Left renal cortex interstitium (tissue), 4 donors: ENCODE measurements around the gene FEZ2. TPM values are rescaled to one million over a fixed set of nuclear protein-coding genes. Genes with fewer than 3 reads are reported as not detected.

ENCODE experiments used
- DNase-seq, 4 donors: peaks; one replicate each; pipeline ENCODE4 v3.0.0-alpha.2; 2013; ENCODE audit warnings: low read depth in 4 of 4, low spot score in 2 of 4, missing footprints in 1 of 4
- polyA plus RNA-seq, 4 donors: library from polyadenylated mRNA; unstranded; fragments of 120-200 nt; gene quantifications; one replicate each; pipeline ENCODE4 v1.2.1, GENCODE V29; 2013; ENCODE audit not compliant: insufficient read length in 4 of 4

The FEZ2 gene
- polyA plus RNA-seq, 4 donors = 75.2 to 87.9 (median 79.4) TPM

GRCh38 chr2:36564377-36564930 is 33.5 kb downstream of the FEZ2 start:
- no peak for DNase-seq

GRCh38 chr2:36562973-36563532 is 34.9 kb downstream of the FEZ2 start:
- DNase-seq = no peak

GRCh38 chr2:36562240-36562639 is 35.7 kb downstream of the FEZ2 start:
- no peak for DNase-seq

- DNase-seq = no peak
Observed at GRCh38 chr2:36561237-36561944, 36.6 kb downstream of the FEZ2 start.

GRCh38 chr2:36560726-36561125 is 37.2 kb downstream of the FEZ2 start:
- DNase-seq = no peak

- no peak for DNase-seq
Observed at GRCh38 chr2:36559221-36559942, 38.6 kb downstream of the FEZ2 start.

- DNase-seq = no peak
Observed at GRCh38 chr2:36556842-36557241, 41.1 kb downstream of the FEZ2 start.

GRCh38 chr2:36555789-36556188 is 42.2 kb downstream of the FEZ2 start:
- DNase-seq = no peak

GRCh38 chr2:36554531-36554930 is 43.4 kb downstream of the FEZ2 start:
- DNase-seq = no peak

GRCh38 chr2:36553683-36554082 is 44.3 kb downstream of the FEZ2 start:
- DNase-seq = no peak

GRCh38 chr2:36550006-36550405 is 48.0 kb downstream of the FEZ2 start:
- no peak for DNase-seq

GRCh38 chr2:36549165-36549574 is 48.8 kb downstream of the FEZ2 start:
- DNase-seq = peak in 3 of 4 donors; percentile 34 to 53 (median 45)

GRCh38 chr2:36547906-36548305 is 50.1 kb downstream of the FEZ2 start:
- DNase-seq = no peak

GRCh38 chr2:36545871-36546416 is 52.0 kb downstream of the FEZ2 start:
- no peak for DNase-seq

GRCh38 chr2:36544638-36545338 is 53.2 kb downstream of the FEZ2 start:
- DNase-seq = no peak

- DNase-seq = no peak
Observed at GRCh38 chr2:36541891-36542595, 55.9 kb downstream of the FEZ2 start.

- DNase-seq = no peak
Observed at GRCh38 chr2:36540986-36541754, 56.8 kb downstream of the FEZ2 start.

GRCh38 chr2:36539631-36540030 is 58.3 kb downstream of the FEZ2 start:
- no peak for DNase-seq

- DNase-seq = no peak
Observed at GRCh38 chr2:36538335-36538734, 59.6 kb downstream of the FEZ2 start.
